Caco-2 (cell line): ENCODE results near the gene CHMP6. TPM values are rescaled to one million over a fixed set of nuclear protein-coding genes. Genes with fewer than 3 reads are reported as not detected.

Source experiments
- BruUV-seq: library from RNA; stranded (reverse); fragments of 400-500 nt; replicated peaks from 2 replicates; lab custom pipeline; 2021; lab: Mats Ljungman, UMichigan
- CTCF ChIA-PET: fragments of 300-600 bp; sonication (Branson Sonifier 250); formaldehyde crosslinking; loops from one replicate; lab custom pipeline; 2022; ENCODE audit warnings: antibody characterized with exemption; lab: Charles Lee
- POLR2A ChIA-PET: fragments of 300-600 bp; sonication (Branson Sonifier 250); formaldehyde crosslinking; loops from one replicate; lab custom pipeline; 2022; ENCODE audit warnings: antibody characterized with exemption; lab: Charles Lee
- DNase-seq, 2 experiments: peaks; one replicate each; pipeline versions ENCODE4 v3.0.0 to v3.0.0-alpha.2; 2020 to 2022
- H3K27me3 ChIP-seq: replicated peaks from 2 replicates; pipeline ENCODE4 v1.6.0; 2011; ENCODE audit warnings: low read length; ENCODE audit not compliant: control insufficient read depth, insufficient read depth
- H3K36me3 ChIP-seq: 2 replicates; pipeline ENCODE4 v1.5.1; 2011; ENCODE audit warnings: low read length; ENCODE audit not compliant: control insufficient read depth, insufficient read depth
- H3K4me1 ChIP-seq: fragments of 250-450 bp; sonication (Bioruptor Pico); 2 replicates; pipeline ENCODE4 v1.5.1; 2020; ENCODE audit warnings: mild to moderate bottlenecking
- H3K4me3 ChIP-seq: 2 replicates; pipeline ENCODE4 v1.5.1; 2011; ENCODE audit warnings: low read depth, mild to moderate bottlenecking, control low read depth, low read length
- H3K9me3 ChIP-seq: fragments of 250-450 bp; sonication (Bioruptor Pico); 2 replicates; pipeline ENCODE4 v1.5.1; 2020; ENCODE audit warnings: mild to moderate bottlenecking, moderate library complexity
- H3K27ac Mint-ChIP-seq: one replicate; pipeline ENCODE4 v1.8.0; 2022; ENCODE audit warnings: mixed read lengths; ENCODE audit not compliant: unreplicated experiment
- H3K27me3 Mint-ChIP-seq: one replicate; pipeline ENCODE4 v1.8.0; 2022; ENCODE audit warnings: mixed read lengths; ENCODE audit not compliant: insufficient read depth, unreplicated experiment
- H3K36me3 Mint-ChIP-seq: one replicate; pipeline ENCODE4 v1.8.0; 2022; ENCODE audit warnings: mild to moderate bottlenecking, mixed read lengths; ENCODE audit not compliant: insufficient read depth, unreplicated experiment
- H3K4me1 Mint-ChIP-seq: one replicate; pipeline ENCODE4 v1.8.0; 2022; ENCODE audit warnings: low read depth, mixed read lengths; ENCODE audit not compliant: unreplicated experiment
- H3K4me3 Mint-ChIP-seq: one replicate; pipeline ENCODE4 v1.8.0; 2022; ENCODE audit warnings: mild to moderate bottlenecking, moderate library complexity, mixed read lengths; ENCODE audit not compliant: unreplicated experiment
- H3K9me3 Mint-ChIP-seq: one replicate; pipeline ENCODE4 v1.8.0; 2022; ENCODE audit warnings: mixed read lengths; ENCODE audit not compliant: unreplicated experiment
- intact Hi-C: fragments of 100-400 bp; cut with micrococcal nuclease; formaldehyde crosslinking; loops from one replicate; pipeline ENCODE4 v1.10.0; 2022; ENCODE audit not compliant: unreplicated experiment
- total RNA-seq: library from RNA; stranded (reverse); gene quantifications from 2 replicates; pipeline ENCODE4 v1.2.3, GENCODE V29; 2022
- TF ChIP-seq, protein P1 (sequence below), 2 experiments: fragments of 200-600 bp in 1 of 2; IDR thresholded peaks; 1 replicate in 1 of 2; 2 replicates in 1 of 2; pipeline versions ENCODE4 v1.5.1 to v1.8.0; 2011 to 2022; ENCODE audit warnings: antibody characterized with exemption in 1 of 2, control low read depth in 1 of 2, inconsistent platforms in 1 of 2, low read depth in 1 of 2, low read length in 1 of 2, mild to moderate bottlenecking in 1 of 2, moderate library complexity in 1 of 2; ENCODE audit not compliant: insufficient read depth in 1 of 2, severe bottlenecking in 1 of 2, unreplicated experiment in 1 of 2

The CHMP6 gene
- total RNA-seq, 1 experiment from 2014 or later: 23.2 TPM

DNA sequence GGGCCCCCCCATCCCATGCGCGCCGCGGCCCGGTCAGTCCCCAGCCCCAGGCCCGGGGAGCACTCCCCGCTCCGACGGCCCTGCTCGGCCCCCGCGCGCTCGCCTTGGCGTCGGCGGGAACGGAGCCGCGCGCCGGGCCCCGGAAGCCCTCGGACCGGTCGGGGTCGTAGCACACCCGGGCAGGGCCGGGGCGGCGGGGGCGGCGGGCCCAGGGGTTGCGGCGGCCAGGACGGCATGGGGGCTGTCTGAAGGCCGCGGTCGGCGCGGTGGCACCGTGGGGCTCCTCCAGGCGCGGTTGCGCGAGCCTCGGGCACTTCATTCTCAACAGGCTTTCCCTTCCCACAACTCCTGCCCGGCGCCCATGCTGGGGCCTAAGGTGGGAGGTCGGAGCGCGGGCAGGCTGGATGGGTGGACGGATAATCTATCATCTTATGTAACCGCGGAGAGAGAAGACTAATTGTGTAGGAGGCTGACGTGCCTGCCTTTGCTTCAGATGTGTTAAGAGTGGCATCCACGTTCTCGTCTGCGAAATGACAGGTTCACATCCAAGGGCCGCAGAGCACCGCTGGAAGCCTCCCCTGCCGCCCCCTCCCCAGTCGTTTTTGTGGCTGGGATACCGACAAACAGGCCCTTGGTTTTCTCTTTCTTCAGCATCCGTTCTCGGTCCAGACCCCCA is 44.0 kb downstream of the CHMP6 start:
- H3K4me1 Mint-ChIP-seq: peaks cover 53% of the 10 kb centered on the region

DNA sequence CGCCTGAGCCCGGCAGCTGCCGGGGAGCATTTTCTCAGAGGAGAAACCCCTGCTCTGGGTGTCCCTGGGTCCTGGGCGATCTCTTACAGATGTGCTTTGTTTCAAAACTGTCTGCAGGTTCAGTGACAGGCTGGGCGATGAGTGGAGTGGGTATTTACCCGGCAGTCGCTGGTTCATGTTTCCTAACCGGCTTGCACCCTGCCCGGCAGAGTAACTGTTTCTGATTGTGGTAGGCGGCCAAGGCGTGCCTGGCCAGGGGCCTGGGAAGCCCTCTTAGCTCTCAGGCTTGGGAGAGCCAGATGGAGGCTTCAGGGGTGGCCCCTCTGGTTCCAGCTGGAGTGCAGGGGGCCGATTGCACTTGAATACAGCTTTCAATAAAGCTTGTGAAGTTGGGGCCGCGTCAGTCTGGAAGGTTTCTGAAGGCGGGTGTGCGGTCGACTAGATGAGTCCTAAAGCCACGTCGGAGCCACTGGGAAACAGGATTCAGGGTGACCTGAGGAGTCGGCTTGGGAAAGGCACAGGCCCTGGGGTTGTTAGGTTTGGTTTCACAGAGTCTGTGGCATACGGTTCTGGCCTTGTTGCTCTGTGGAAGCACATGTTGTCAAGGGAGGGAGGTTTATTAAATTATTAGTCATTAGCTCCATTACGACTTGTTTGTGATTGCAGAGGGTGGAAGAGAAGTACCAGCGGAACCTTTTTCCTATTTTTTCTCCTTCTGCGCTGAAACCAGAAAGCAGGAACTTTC is 44.7 kb downstream of the CHMP6 start:
- CTCF ChIA-PET: no interaction called here
- H3K27me3 Mint-ChIP-seq: no peaks in the 10 kb centered on the region
- BruUV-seq: TSS peak; percentile 52

More for the DNA sequence above, 44.0 kb downstream of the CHMP6 start:
- Mint-ChIP-seq H3K36me3 (peaks cover 49% of the 10 kb centered on the region), H3K27ac (peak overlapping the region; percentile 57), H3K27me3 (no peaks in the 10 kb centered on the region), H3K4me3 (peak overlapping the region; percentile 79), H3K9me3 (no peaks in the 10 kb centered on the region)
- Histone ChIP-seq H3K9me3 (no peaks in the 10 kb centered on the region), H3K27me3 (no peaks in the 10 kb centered on the region), H3K4me1 (peaks cover 50% of the 10 kb centered on the region), H3K36me3 (no peaks in the 10 kb centered on the region), H3K4me3 (peak overlapping the region; percentile 82)
- intact Hi-C loops: loop anchor here (5.0 kb wide), 1 partner anchor 187 kb away; the partner anchor contains the start of gene CEP131
- TF ChIP-seq, protein P1, sequence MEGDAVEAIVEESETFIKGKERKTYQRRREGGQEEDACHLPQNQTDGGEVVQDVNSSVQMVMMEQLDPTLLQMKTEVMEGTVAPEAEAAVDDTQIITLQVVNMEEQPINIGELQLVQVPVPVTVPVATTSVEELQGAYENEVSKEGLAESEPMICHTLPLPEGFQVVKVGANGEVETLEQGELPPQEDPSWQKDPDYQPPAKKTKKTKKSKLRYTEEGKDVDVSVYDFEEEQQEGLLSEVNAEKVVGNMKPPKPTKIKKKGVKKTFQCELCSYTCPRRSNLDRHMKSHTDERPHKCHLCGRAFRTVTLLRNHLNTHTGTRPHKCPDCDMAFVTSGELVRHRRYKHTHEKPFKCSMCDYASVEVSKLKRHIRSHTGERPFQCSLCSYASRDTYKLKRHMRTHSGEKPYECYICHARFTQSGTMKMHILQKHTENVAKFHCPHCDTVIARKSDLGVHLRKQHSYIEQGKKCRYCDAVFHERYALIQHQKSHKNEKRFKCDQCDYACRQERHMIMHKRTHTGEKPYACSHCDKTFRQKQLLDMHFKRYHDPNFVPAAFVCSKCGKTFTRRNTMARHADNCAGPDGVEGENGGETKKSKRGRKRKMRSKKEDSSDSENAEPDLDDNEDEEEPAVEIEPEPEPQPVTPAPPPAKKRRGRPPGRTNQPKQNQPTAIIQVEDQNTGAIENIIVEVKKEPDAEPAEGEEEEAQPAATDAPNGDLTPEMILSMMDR (IDR thresholded peaks at IDR 0.05; ENCODE audit: insufficient read depth in 1 of 2, low read depth in 1 of 2, low read length in 1 of 2, severe bottlenecking in 1 of 2, unreplicated experiment in 1 of 2): no peak
- no TSS peak for BruUV-seq
- DNase-seq: peak in 1 of 2 experiments; percentile 47
- CTCF ChIA-PET: interaction anchor here (0.6 kb wide), 1 partner anchor 10 kb away, joined by 3 read pairs; no protein-coding TSS in a partner anchor
- POLR2A ChIA-PET: interaction anchor here (1.0 kb wide), 1 partner anchor 8 kb away, joined by 11 read pairs; no protein-coding TSS in a partner anchor

More for the DNA sequence above, 44.7 kb downstream of the CHMP6 start:
- DNase-seq: no peak
- H3K27me3 ChIP-seq: no peaks in the 10 kb centered on the region
- peak overlapping the region; percentile 79 for H3K4me3 Mint-ChIP-seq
- H3K36me3 ChIP-seq: no peaks in the 10 kb centered on the region
- no peaks in the 10 kb centered on the region for H3K9me3 Mint-ChIP-seq
- H3K4me3 ChIP-seq: peak overlapping the region; percentile 82
- POLR2A ChIA-PET: no interaction called here
- H3K27ac Mint-ChIP-seq: peak overlapping the region; percentile 55
- TF ChIP-seq, protein P1 (IDR thresholded peaks at IDR 0.05; ENCODE audit: insufficient read depth in 1 of 2, low read depth in 1 of 2, low read length in 1 of 2, severe bottlenecking in 1 of 2, unreplicated experiment in 1 of 2): no peak
- H3K36me3 Mint-ChIP-seq: peaks cover 50% of the 10 kb centered on the region
- intact Hi-C loops: loop anchor here (5.0 kb wide), 1 partner anchor 186 kb away; the partner anchor contains the start of gene CEP131
- peaks cover 48% of the 10 kb centered on the region for H3K4me1 Mint-ChIP-seq
- H3K9me3 ChIP-seq: no peaks in the 10 kb centered on the region
- peaks cover 57% of the 10 kb centered on the region for H3K4me1 ChIP-seq
